HG02852 (cell line): ENCODE data around the gene TNFRSF21.

Source experiments
- ATAC-seq: cut with Tn5 transposase; IDR thresholded peaks from one replicate; pipeline ENCODE4 v1.9.1; 2021; ENCODE audit warnings: mild to moderate bottlenecking, moderate library complexity; ENCODE audit not compliant: unreplicated experiment

TNFRSF21 gene

GRCh38 chr6:47254051-47254450 lies 55.7 kb downstream of the TNFRSF21 start:
- ATAC-seq: no peak

- no peak for ATAC-seq
Observed at GRCh38 chr6:47253136-47253535, 56.6 kb downstream of the TNFRSF21 start.

GRCh38 chr6:47252633-47253032 lies 57.1 kb downstream of the TNFRSF21 start:
- no peak for ATAC-seq

GRCh38 chr6:47251396-47251795 lies 58.3 kb downstream of the TNFRSF21 start:
- no peak for ATAC-seq

- no peak for ATAC-seq
Observed at GRCh38 chr6:47250302-47250701, 59.4 kb downstream of the TNFRSF21 start.

- ATAC-seq: no peak
Observed at GRCh38 chr6:47248446-47248845, 61.3 kb downstream of the TNFRSF21 start.

- ATAC-seq: peak; percentile 51
Observed at GRCh38 chr6:47247227-47247797, 62.4 kb downstream of the TNFRSF21 start.

- ATAC-seq: no peak
Observed at GRCh38 chr6:47246551-47246950, 63.2 kb downstream of the TNFRSF21 start.

GRCh38 chr6:47245745-47246371 lies 63.8 kb downstream of the TNFRSF21 start:
- ATAC-seq: no peak

GRCh38 chr6:47242483-47243386 lies 67.0 kb downstream of the TNFRSF21 start:
- ATAC-seq: peak; percentile 97

- no peak for ATAC-seq
Observed at GRCh38 chr6:47241742-47242482, 67.8 kb downstream of the TNFRSF21 start.

- ATAC-seq: no peak
Observed at GRCh38 chr6:47240277-47240890, 69.3 kb downstream of the TNFRSF21 start.

- ATAC-seq: no peak
Observed at GRCh38 chr6:47239546-47239945, 70.2 kb downstream of the TNFRSF21 start.

GRCh38 chr6:47238456-47238995 lies 71.2 kb downstream of the TNFRSF21 start:
- no peak for ATAC-seq

GRCh38 chr6:47237196-47237595 lies 72.5 kb downstream of the TNFRSF21 start:
- ATAC-seq: no peak

- ATAC-seq: no peak
Observed at GRCh38 chr6:47235964-47236760, 73.5 kb downstream of the TNFRSF21 start.

GRCh38 chr6:47235421-47235820 lies 74.3 kb downstream of the TNFRSF21 start:
- no peak for ATAC-seq

- no peak for ATAC-seq
Observed at GRCh38 chr6:47234266-47234933, 75.3 kb downstream of the TNFRSF21 start.

GRCh38 chr6:47231151-47231550 lies 78.6 kb downstream of the TNFRSF21 start:
- no peak for ATAC-seq
